Fibroblast of the aortic adventitia (primary cell): ENCODE measurements around the gene ZNF213. TPM values are rescaled to one million over a fixed set of nuclear protein-coding genes. Genes with fewer than 3 reads are reported as not detected.

Experiments
- DNase-seq: peaks from one replicate; pipeline ENCODE4 v3.0.0-alpha.2; 2010; ENCODE audit warnings: low read depth
- H3K4me3 ChIP-seq: 2 replicates; pipeline ENCODE4 v1.5.1; 2011; ENCODE audit warnings: low read depth, mild to moderate bottlenecking, control low read depth, low read length, moderate library complexity
- small RNA-seq: library from RNA; depleted of rRNA; stranded (forward); fragments of <200 nt; gene quantifications from one replicate; pipeline ENCODE3, GENCODE V24; 2012
- total RNA-seq: library from RNA; depleted of rRNA; stranded (reverse); fragments of >200 nt; gene quantifications from 2 replicates; pipeline ENCODE4 v1.2.3, GENCODE V29; 2012; ENCODE audit warnings: low replicate concordance
- TF ChIP-seq, protein P1 (sequence below): IDR thresholded peaks from 2 replicates; pipeline ENCODE4 v1.5.1; 2011; ENCODE audit warnings: mild to moderate bottlenecking, low read length, control low read depth, inconsistent platforms; ENCODE audit not compliant: insufficient read depth

Gene ZNF213
- total RNA-seq, 1 donor = 6.9 TPM

DNA sequence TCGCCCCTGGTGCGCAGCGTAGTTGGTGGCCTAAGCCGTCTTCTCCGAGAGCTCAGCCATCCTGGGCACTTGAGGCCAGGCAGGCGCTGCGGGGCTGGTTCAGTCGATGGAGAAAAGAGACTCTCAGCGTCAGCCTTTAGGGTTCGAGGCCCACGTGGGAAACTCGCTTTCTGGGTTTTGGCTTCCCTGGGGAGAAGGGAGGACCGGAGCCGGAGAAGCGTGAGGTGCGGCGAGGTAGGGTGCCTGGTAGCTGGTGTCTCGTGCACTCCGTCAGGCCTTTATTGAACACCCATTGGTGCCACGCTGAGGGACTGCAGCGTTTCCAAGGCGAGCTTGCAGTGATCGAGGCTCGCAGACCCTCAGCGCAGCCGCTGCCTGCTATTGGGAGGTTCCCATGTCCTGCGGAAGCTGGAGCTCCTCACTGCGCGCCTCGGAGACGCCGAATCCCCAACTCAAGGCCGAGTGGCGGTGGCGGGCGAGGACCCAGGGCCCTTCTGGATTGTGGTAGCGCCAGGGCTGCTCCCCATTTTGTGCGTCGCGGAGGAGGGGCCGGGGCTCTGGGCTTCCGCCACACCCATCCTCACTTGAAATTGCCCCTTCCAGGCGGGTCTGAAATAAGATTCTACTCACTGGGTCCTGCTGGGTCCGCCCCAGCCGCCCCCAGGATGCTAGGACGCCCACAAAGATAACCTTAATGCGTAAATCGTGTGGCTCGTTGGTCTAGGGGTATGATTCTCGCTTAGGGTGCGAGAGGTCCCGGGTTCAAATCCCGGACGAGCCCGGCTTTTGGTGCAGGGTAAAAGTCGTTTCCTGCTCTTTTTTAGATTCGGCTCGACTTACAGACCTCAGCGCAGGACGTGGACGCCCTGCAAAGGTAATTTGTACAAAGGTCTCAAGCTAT, 54.3 kb downstream of the ZNF213 start:
- peak overlapping the region; percentile 63 for H3K4me3 ChIP-seq
- peak; percentile 49 for DNase-seq
- TF ChIP-seq, protein P1, sequence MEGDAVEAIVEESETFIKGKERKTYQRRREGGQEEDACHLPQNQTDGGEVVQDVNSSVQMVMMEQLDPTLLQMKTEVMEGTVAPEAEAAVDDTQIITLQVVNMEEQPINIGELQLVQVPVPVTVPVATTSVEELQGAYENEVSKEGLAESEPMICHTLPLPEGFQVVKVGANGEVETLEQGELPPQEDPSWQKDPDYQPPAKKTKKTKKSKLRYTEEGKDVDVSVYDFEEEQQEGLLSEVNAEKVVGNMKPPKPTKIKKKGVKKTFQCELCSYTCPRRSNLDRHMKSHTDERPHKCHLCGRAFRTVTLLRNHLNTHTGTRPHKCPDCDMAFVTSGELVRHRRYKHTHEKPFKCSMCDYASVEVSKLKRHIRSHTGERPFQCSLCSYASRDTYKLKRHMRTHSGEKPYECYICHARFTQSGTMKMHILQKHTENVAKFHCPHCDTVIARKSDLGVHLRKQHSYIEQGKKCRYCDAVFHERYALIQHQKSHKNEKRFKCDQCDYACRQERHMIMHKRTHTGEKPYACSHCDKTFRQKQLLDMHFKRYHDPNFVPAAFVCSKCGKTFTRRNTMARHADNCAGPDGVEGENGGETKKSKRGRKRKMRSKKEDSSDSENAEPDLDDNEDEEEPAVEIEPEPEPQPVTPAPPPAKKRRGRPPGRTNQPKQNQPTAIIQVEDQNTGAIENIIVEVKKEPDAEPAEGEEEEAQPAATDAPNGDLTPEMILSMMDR = no peak

DNA sequence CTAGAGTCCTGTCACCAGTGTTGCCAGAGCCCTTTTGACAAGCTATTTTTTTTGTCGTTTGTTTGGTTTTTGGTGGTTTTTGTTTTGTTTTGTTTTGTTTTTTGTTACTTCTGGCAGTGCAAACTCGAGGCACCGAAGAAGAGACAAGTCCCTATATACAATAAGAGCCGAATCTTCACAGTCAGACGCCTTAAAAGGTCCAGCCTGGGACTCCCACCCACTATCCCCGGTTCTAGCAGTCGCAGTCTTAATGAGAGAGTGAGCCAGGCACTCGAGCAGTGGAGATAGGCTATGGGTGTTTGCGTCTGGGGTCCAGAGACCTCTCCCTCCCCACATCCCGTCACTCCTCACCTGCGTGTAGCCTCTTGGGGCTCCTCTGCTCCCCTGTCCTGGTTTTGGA, 55.0 kb downstream of the ZNF213 start:
- no peak for DNase-seq
- peak overlapping the region; percentile 63 for H3K4me3 ChIP-seq
- TF ChIP-seq, protein P1 = no peak

DNA sequence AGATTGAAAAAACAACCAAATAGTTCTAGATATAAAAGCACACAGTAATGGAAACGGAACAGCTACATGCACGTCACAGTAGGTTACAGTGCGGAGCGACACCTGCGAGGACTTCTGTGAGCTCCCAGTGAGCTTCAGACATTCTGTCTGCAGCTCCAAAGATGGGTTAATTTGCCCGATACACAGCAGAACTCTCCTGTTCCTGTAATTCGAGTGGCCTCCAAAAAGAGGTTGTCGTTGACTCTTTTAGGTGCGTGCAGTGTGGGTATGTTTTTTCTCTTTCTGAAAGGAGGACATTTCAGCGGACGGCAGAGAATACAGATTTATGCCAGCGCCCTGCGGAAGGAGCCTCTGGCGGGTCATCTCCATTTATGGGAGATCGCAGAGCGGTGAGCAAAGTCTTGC, 56.1 kb downstream of the ZNF213 start:
- peak; percentile 20 for DNase-seq
- TF ChIP-seq, protein P1 = no peak
- H3K4me3 ChIP-seq = peak overlapping the region; percentile 31

Small RNA genes within 50 kb of the gene (small RNA-seq; reads per million reads assigned to genes)
- not detected for gene RNU1-22P

Other genes starting within 250 kb of the ZNF213 start
- gene FLYWCH1, start 223.1 kb upstream of the ZNF213 start, total RNA-seq = 31.3 and 37.4 TPM in 2 replicates
- not detected in 2 replicates for gene KREMEN2, start 170.8 kb upstream of the ZNF213 start, total RNA-seq
- gene PAQR4, start 165.7 kb upstream of the ZNF213 start, total RNA-seq = 0.16 and 13.8 TPM in 2 replicates
- 1.5 and 24.5 TPM in 2 replicates for gene PKMYT1, start 154.6 kb upstream of the ZNF213 start, total RNA-seq
- not detected in 2 replicates for gene CLDN9, start 122.1 kb upstream of the ZNF213 start, total RNA-seq
- gene CLDN6, start 116.8 kb upstream of the ZNF213 start, total RNA-seq = 1.1 TPM in 1 of 2 replicates, not detected in the other
- gene TNFRSF12A, start 114.7 kb upstream of the ZNF213 start, total RNA-seq = 26.7 and 124 TPM in 2 replicates
- 40.6 and 45.6 TPM in 2 replicates for gene HCFC1R1, start 111.1 kb upstream of the ZNF213 start, total RNA-seq
- 16.3 and 30.2 TPM in 2 replicates for gene THOC6, start 111.0 kb upstream of the ZNF213 start, total RNA-seq
- gene BICDL2, start 98.1 kb upstream of the ZNF213 start, total RNA-seq = not detected in 2 replicates
- not detected in 2 replicates for gene MMP25, start 88.5 kb upstream of the ZNF213 start, total RNA-seq
- gene IL32, start 69.4 kb upstream of the ZNF213 start, total RNA-seq = 7.6 and 7.8 TPM in 2 replicates
- not detected in 2 replicates for gene ZSCAN10, start 35.7 kb upstream of the ZNF213 start, total RNA-seq
- gene ZNF205, start 22.4 kb upstream of the ZNF213 start, total RNA-seq = 12.3 and 14.7 TPM in 2 replicates
- gene OR1F1, start 53.2 kb downstream of the ZNF213 start, total RNA-seq = not detected in 2 replicates
- 6.6 and 9.7 TPM in 2 replicates for gene ZNF200, start 100.1 kb downstream of the ZNF213 start, total RNA-seq
- gene MEFV, start 121.6 kb downstream of the ZNF213 start, total RNA-seq = under 0.01 TPM in 1 of 2 replicates, not detected in the other
- gene ZNF263, start 148.5 kb downstream of the ZNF213 start, total RNA-seq = 30.6 and 95.5 TPM in 2 replicates
- gene TIGD7, start 170.4 kb downstream of the ZNF213 start, total RNA-seq = 1.9 and 6.4 TPM in 2 replicates
- 14.6 and 23.6 TPM in 2 replicates for gene ZNF75A, start 170.5 kb downstream of the ZNF213 start, total RNA-seq
- 0.09 TPM in 1 of 2 replicates, not detected in the other for gene OR2C1, start 220.9 kb downstream of the ZNF213 start, total RNA-seq